CD4-positive, alpha-beta T cell treated with Interleukin-15 for 1 hour (primary cell): Measurements from ENCODE around the gene DIP2C.
"Not testable (repeated sequence)": the region's sequence is repeated elsewhere in the genome, so short reads cannot be mapped to it uniquely, and the experiment has no call there.

Source experiments
- DNase-seq: peaks from one replicate; pipeline ENCODE4 v3.0.0-alpha.2; 2020

The DIP2C gene

GRCh38 chr10:654647-654996 is 34.8 kb downstream of the DIP2C start:
- DNase-seq, result no peak

- no peak for DNase-seq
These were observed 35.3 kb downstream of the DIP2C start for GRCh38 chr10:653991-654646.

GRCh38 chr10:652832-653459 is 36.5 kb downstream of the DIP2C start:
- DNase-seq, result not testable (repeated sequence)

GRCh38 chr10:652233-652632 is 37.2 kb downstream of the DIP2C start:
- no peak for DNase-seq

GRCh38 chr10:651692-652091 is 37.8 kb downstream of the DIP2C start:
- no peak for DNase-seq

GRCh38 chr10:650886-651615 is 38.4 kb downstream of the DIP2C start:
- no peak for DNase-seq

GRCh38 chr10:650441-650851 is 39.0 kb downstream of the DIP2C start:
- DNase-seq, result no peak

- no peak for DNase-seq
These were observed 39.5 kb downstream of the DIP2C start for GRCh38 chr10:649798-650440.

GRCh38 chr10:649445-649797 is 40.0 kb downstream of the DIP2C start:
- no peak for DNase-seq

GRCh38 chr10:647019-647418 is 42.4 kb downstream of the DIP2C start:
- not testable (repeated sequence) for DNase-seq

- no peak for DNase-seq
These were observed 43.3 kb downstream of the DIP2C start for GRCh38 chr10:646118-646524.

GRCh38 chr10:644943-645334 is 44.5 kb downstream of the DIP2C start:
- no peak for DNase-seq

GRCh38 chr10:644076-644942 is 45.2 kb downstream of the DIP2C start:
- no peak for DNase-seq

GRCh38 chr10:642186-642890 is 47.1 kb downstream of the DIP2C start:
- DNase-seq, result no peak

- no peak for DNase-seq
These were observed 48.1 kb downstream of the DIP2C start for GRCh38 chr10:641149-642010.

GRCh38 chr10:640673-641045 is 48.8 kb downstream of the DIP2C start:
- DNase-seq, result no peak

- DNase-seq, result no peak
These were observed 49.5 kb downstream of the DIP2C start for GRCh38 chr10:639751-640672.

GRCh38 chr10:639001-639750 is 50.3 kb downstream of the DIP2C start:
- no peak for DNase-seq

GRCh38 chr10:637771-638195 is 51.7 kb downstream of the DIP2C start:
- no peak for DNase-seq
